Mesendoderm (in vitro differentiated cells): ENCODE data around the gene RPL32.
"Not testable (repeated sequence)": the region's sequence is repeated elsewhere in the genome, so short reads cannot be mapped to it uniquely, and the experiment has no call there.

Experiments used
- DNase-seq: peaks from one replicate; pipeline ENCODE4 v3.0.0; 2013
- H2AK5ac ChIP-seq: 2 replicates; pipeline ENCODE4 v1.6.1; 2013; ENCODE audit warnings: low read length, inconsistent platforms
- H2BK120ac ChIP-seq: 2 replicates; pipeline ENCODE4 v1.6.1; 2013; ENCODE audit warnings: low read depth, mild to moderate bottlenecking, low read length, moderate library complexity, mixed read lengths
- H2BK15ac ChIP-seq: replicated peaks from 2 replicates; pipeline ENCODE4 v1.6.1; 2013; ENCODE audit warnings: low read depth, mild to moderate bottlenecking, moderate library complexity
- H2BK5ac ChIP-seq: 2 replicates; pipeline ENCODE4 v1.6.1; 2013; ENCODE audit warnings: low read length, inconsistent platforms
- H3K18ac ChIP-seq: 2 replicates; pipeline ENCODE4 v1.6.1; 2013; ENCODE audit warnings: mild to moderate bottlenecking, low read length, mixed read lengths
- H3K23ac ChIP-seq: one replicate; pipeline ENCODE4 v1.6.1; 2013; ENCODE audit warnings: low read length
- H3K27ac ChIP-seq: 2 replicates; pipeline ENCODE4 v1.5.1; 2013; ENCODE audit warnings: low read depth, mild to moderate bottlenecking, inconsistent platforms, low read length, moderate library complexity
- H3K27me3 ChIP-seq: 2 replicates; pipeline ENCODE4 v1.6.1; 2013; ENCODE audit warnings: low read length, control low read depth, mild to moderate bottlenecking, inconsistent platforms; ENCODE audit not compliant: insufficient read depth, poor library complexity
- H3K36me3 ChIP-seq: 2 replicates; pipeline ENCODE4 v1.6.1; 2013; ENCODE audit warnings: low read length, inconsistent platforms; ENCODE audit not compliant: control insufficient read depth, insufficient read depth
- H3K4ac ChIP-seq: one replicate; pipeline ENCODE4 v1.6.1; 2013; ENCODE audit warnings: low read depth, mild to moderate bottlenecking, low read length, moderate library complexity
- H3K4me1 ChIP-seq: 2 replicates; pipeline ENCODE4 v1.6.1; 2013; ENCODE audit warnings: low read depth, low read length, inconsistent platforms; ENCODE audit not compliant: control insufficient read depth
- H3K4me2 ChIP-seq: 2 replicates; pipeline ENCODE4 v1.6.1; 2013; ENCODE audit warnings: low read length
- H3K4me3 ChIP-seq: 2 replicates; pipeline ENCODE4 v1.5.1; 2013; ENCODE audit warnings: mild to moderate bottlenecking, low read length
- H3K56ac ChIP-seq: one replicate; pipeline ENCODE4 v1.6.1; 2013; ENCODE audit warnings: low read length
- H3K79me1 ChIP-seq: 2 replicates; pipeline ENCODE4 v1.6.1; 2013; ENCODE audit warnings: low read length, inconsistent platforms
- H3K79me2 ChIP-seq: 2 replicates; pipeline ENCODE4 v1.6.1; 2013; ENCODE audit warnings: mild to moderate bottlenecking, low read length; ENCODE audit not compliant: control insufficient read depth, insufficient read depth
- H3K9ac ChIP-seq: 2 replicates; pipeline ENCODE4 v1.6.1; 2013; ENCODE audit warnings: low read length, inconsistent platforms
- H4K5ac ChIP-seq: one replicate; pipeline ENCODE4 v1.6.1; 2013; ENCODE audit warnings: low read length
- H4K8ac ChIP-seq: one replicate; pipeline ENCODE4 v1.6.1; 2013; ENCODE audit warnings: low read depth, mild to moderate bottlenecking, control low read depth, low read length, moderate library complexity
- WGBS: extraction: QIAGEN DNeasy Blood & Tissue Kit; methylation state at CpG from one replicate; pipeline ENCODE4 v1.1.7; 2013; ENCODE audit warnings: low lambda C conversion rate, missing lambda C conversion rate; ENCODE audit not compliant: insufficient coverage; ENCODE audit errors: extremely low coverage; 5-methylcytosine and 5-hydroxymethylcytosine counted together

Gene RPL32

GRCh38 chr3:12878758-12879157 is 37.4 kb upstream of the RPL32 start:
- not testable (repeated sequence) for H3K79me1 ChIP-seq

DNA sequence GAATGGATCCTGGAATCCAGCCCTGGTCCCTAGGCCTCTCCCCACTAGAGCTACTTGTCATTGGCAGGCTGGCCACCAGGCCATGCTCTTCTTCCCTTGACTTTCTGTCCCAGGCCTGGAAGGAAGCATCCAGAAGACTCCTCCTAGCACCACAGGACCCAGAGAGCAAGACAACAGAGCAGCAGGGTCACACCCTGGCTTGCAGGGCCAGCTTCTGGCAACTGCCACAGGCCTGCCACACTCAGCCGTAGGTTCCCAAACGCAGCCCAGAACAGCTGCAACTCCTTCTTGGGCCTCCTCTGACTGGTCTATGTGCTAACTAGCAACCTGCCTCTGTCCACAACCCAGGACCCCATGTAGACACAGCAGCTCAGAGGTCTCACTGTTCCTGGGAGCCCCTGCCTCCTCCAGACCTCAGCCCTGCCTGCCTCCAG is 36.8 kb upstream of the RPL32 start:
- Histone ChIP-seq H3K36me3 (no peaks in the 10 kb centered on the region), H3K27me3 (no peaks in the 10 kb centered on the region), H3K4me1 (no peaks in the 10 kb centered on the region), H3K4ac (no peak overlapping the region), H3K27ac (no peak overlapping the region), H2BK120ac (no peak overlapping the region), H2AK5ac (no peak overlapping the region), H4K8ac (no peak overlapping the region), H3K18ac (no peak overlapping the region), H3K4me3 (no peak overlapping the region), H2BK15ac (no peak overlapping the region), H3K4me2 (no peak overlapping the region), H2BK5ac (no peak overlapping the region), H3K23ac (no peak overlapping the region), H4K5ac (no peak overlapping the region), H3K79me1 (no peaks in the 10 kb centered on the region), H3K56ac (no peak overlapping the region), H3K79me2 (no peaks in the 10 kb centered on the region), H3K9ac (no peak overlapping the region)
- WGBS = no CpG with 5 or more reads among the region's 2 CpGs
- DNase-seq = peak; percentile 52

More at GRCh38 chr3:12878758-12879157, 37.4 kb upstream of the RPL32 start:
- H4K8ac ChIP-seq, H2AK5ac ChIP-seq, H4K5ac ChIP-seq, H3K9ac ChIP-seq, H3K23ac ChIP-seq, H2BK5ac ChIP-seq, H2BK120ac ChIP-seq, H3K18ac ChIP-seq, H3K27ac ChIP-seq, H2BK15ac ChIP-seq, H3K4me2 ChIP-seq, H3K4ac ChIP-seq, H3K36me3 ChIP-seq, H3K56ac ChIP-seq, DNase-seq, H3K4me1 ChIP-seq, H3K27me3 ChIP-seq, H3K79me2 ChIP-seq, H3K4me3 ChIP-seq: not testable (repeated sequence)
- WGBS = no CpG with 5 or more reads among the region's 2 CpGs

- H3K4me1 ChIP-seq = no peaks in the 10 kb centered on the region
- H3K79me1 ChIP-seq = no peaks in the 10 kb centered on the region
- DNase-seq = no peak
- H3K9ac ChIP-seq = no peak overlapping the region
- no peaks in the 10 kb centered on the region for H3K27me3 ChIP-seq
- H3K79me2 ChIP-seq = no peaks in the 10 kb centered on the region
- H3K4ac ChIP-seq = no peak overlapping the region
- no peak overlapping the region for H2BK120ac ChIP-seq
- no peak overlapping the region for H3K4me2 ChIP-seq
- no peaks in the 10 kb centered on the region for H3K36me3 ChIP-seq
- H2BK5ac ChIP-seq = no peak overlapping the region
- WGBS = no CpG with 5 or more reads among the region's 7 CpGs
- H3K4me3 ChIP-seq = no peak overlapping the region
- no peak overlapping the region for H2BK15ac ChIP-seq
- no peak overlapping the region for H4K8ac ChIP-seq
- H3K27ac ChIP-seq = no peak overlapping the region
- no peak overlapping the region for H3K23ac ChIP-seq
- H3K18ac ChIP-seq = no peak overlapping the region
- no peak overlapping the region for H2AK5ac ChIP-seq
- H4K5ac ChIP-seq = no peak overlapping the region
- H3K56ac ChIP-seq = no peak overlapping the region
Measured at GRCh38 chr3:12877040-12877439, 35.7 kb upstream of the RPL32 start.

GRCh38 chr3:12875857-12876836 is 34.8 kb upstream of the RPL32 start:
- WGBS = no CpG with 5 or more reads among the region's 60 CpGs
- peak; percentile 89 for DNase-seq

DNA sequence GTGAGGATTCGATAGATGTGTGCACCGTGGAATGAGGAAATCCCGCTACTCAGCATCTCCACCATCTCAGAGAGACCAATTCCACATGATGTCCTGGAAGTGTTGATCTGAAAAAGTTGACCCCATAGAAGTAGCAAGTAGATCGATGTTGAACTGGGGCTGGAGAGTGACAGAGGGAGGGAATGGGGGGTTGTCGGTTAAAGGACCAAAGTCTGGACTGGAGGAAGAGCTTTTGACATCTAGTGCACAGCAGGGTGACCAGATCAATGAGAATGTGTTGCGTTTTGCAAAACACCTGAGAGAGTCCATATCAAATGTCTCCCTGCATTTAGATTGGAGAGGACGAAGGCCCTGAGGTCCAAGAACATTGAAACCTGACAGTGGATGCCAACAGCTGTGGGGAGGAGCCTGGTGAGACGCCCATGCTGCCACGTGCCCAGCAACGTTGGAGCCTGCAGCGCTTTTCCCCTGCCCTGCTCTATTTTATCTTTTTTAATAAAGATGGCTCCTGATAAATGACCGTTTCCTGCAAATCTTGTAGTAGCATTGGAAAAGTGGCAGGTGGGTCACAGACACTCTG is 30.1 kb upstream of the RPL32 start:
- no peak overlapping the region for H2BK15ac ChIP-seq
- no peaks in the 10 kb centered on the region for H3K79me1 ChIP-seq
- H4K5ac ChIP-seq = no peak overlapping the region
- H3K18ac ChIP-seq = no peak overlapping the region
- DNase-seq = no peak
- H3K4ac ChIP-seq = no peak overlapping the region
- H3K4me2 ChIP-seq = no peak overlapping the region
- no CpG with 5 or more reads among the region's 12 CpGs for WGBS
- H4K8ac ChIP-seq = no peak overlapping the region
- H2BK120ac ChIP-seq = no peak overlapping the region
- no peak overlapping the region for H3K56ac ChIP-seq
- H3K79me2 ChIP-seq = no peaks in the 10 kb centered on the region
- H3K4me1 ChIP-seq = no peaks in the 10 kb centered on the region
- no peaks in the 10 kb centered on the region for H3K27me3 ChIP-seq
- no peak overlapping the region for H2BK5ac ChIP-seq
- H3K36me3 ChIP-seq = no peaks in the 10 kb centered on the region
- no peak overlapping the region for H3K4me3 ChIP-seq
- no peak overlapping the region for H2AK5ac ChIP-seq
- H3K27ac ChIP-seq = no peak overlapping the region
- H3K23ac ChIP-seq = no peak overlapping the region
- H3K9ac ChIP-seq = no peak overlapping the region

More at GRCh38 chr3:12875857-12876836, 34.8 kb upstream of the RPL32 start:
- no peak overlapping the region for H4K5ac ChIP-seq
- no peak overlapping the region for H3K4ac ChIP-seq
- no peak overlapping the region for H4K8ac ChIP-seq
- no peaks in the 10 kb centered on the region for H3K27me3 ChIP-seq
- H3K9ac ChIP-seq = peak overlapping the region; percentile 62
- no peaks in the 10 kb centered on the region for H3K79me2 ChIP-seq
- H3K23ac ChIP-seq = no peak overlapping the region
- H3K36me3 ChIP-seq = no peaks in the 10 kb centered on the region
- no peak overlapping the region for H2BK120ac ChIP-seq
- no peak overlapping the region for H3K18ac ChIP-seq
- H3K56ac ChIP-seq = peak overlapping the region; percentile 73
- no peak overlapping the region for H3K27ac ChIP-seq
- no peak overlapping the region for H2AK5ac ChIP-seq
- H3K79me1 ChIP-seq = no peaks in the 10 kb centered on the region
- peak overlapping the region; percentile 44 for H3K4me2 ChIP-seq
- H3K4me1 ChIP-seq = no peaks in the 10 kb centered on the region
- H2BK15ac ChIP-seq = no peak overlapping the region
- no peak overlapping the region for H3K4me3 ChIP-seq
- H2BK5ac ChIP-seq = no peak overlapping the region
